A549 (cell line): ENCODE measurements around the gene KDM5C. TPM values are rescaled to one million over a fixed set of nuclear protein-coding genes. Genes with fewer than 3 reads are reported as not detected.

Source experiments
- ATAC-seq, 2 experiments: fragments of 200-7000 bp in 1 of 2; fragments of >200 bp in 1 of 2; cut with Nextera tagmentation in 1 of 2; cut with Tn5 transposase in 1 of 2; 3 replicates each; pipeline versions ENCODE4 v1.8.0 to v1.9.1; 2018 to 2020; ENCODE audit warnings: mild to moderate bottlenecking in 1 of 2, moderate library complexity in 1 of 2
- CTCF ChIA-PET: fragments of 300-600 bp; sonication (Branson Sonifier 250); formaldehyde crosslinking; extraction: SDS; loops from one replicate; lab custom pipeline; 2021; ENCODE audit warnings: antibody characterized with exemption, inconsistent platforms; lab: Yijun Ruan, JAX
- POLR2A ChIA-PET: fragments of 350-600 bp; formaldehyde crosslinking; extraction: SDS; loops from one replicate; lab custom pipeline; 2021; ENCODE audit warnings: antibody characterized with exemption, inconsistent platforms; lab: Yijun Ruan, JAX
- DNase-seq, 2 experiments: peaks; one replicate each; pipeline versions ENCODE4 v3.0.0 to v3.0.0-alpha.2; 2011 to 2016; ENCODE audit warnings: low read depth in 1 of 2, low spot score in 1 of 2
- FAIRE-seq: peaks from 2 replicates; lab custom pipeline; 2011; peaks lifted over from hg19 to GRCh38; lab: Jason Lieb, UNC
- H3K27ac ChIP-seq, 2 experiments: fragments of >200 bp; sonication (Bioruptor Twin); formaldehyde crosslinking; 3 replicates each; pipeline ENCODE4 v1.5.1; 2016 to 2017
- H3K4me1 ChIP-seq: fragments of >200 bp; sonication (Bioruptor Twin); formaldehyde crosslinking; 3 replicates; pipeline ENCODE4 v1.6.1; 2016
- H3K4me2 ChIP-seq: fragments of >200 bp; sonication (Bioruptor Twin); formaldehyde crosslinking; 3 replicates; pipeline ENCODE4 v1.6.1; 2016
- H3K4me3 ChIP-seq: fragments of >200 bp; sonication (Bioruptor Twin); formaldehyde crosslinking; 3 replicates; pipeline ENCODE4 v1.5.1; 2016
- H3K9me3 ChIP-seq: fragments of >200 bp; sonication (Bioruptor Twin); formaldehyde crosslinking; 3 replicates; pipeline ENCODE4 v1.6.1; 2016
- CBX2 ChIP-seq: fragments of 200-600 bp; sonication (generic); IDR thresholded peaks from 2 replicates; pipeline ENCODE4 v1.6.1; 2016; ENCODE audit warnings: low read depth, mild to moderate bottlenecking, borderline replicate concordance
- CBX8 ChIP-seq: fragments of 200-600 bp; sonication (generic); IDR thresholded peaks from 2 replicates; pipeline ENCODE4 v1.6.1; 2016
- CEBPB ChIP-seq, 2 experiments: fragments of >200 bp in 1 of 2; sonication (Bioruptor Twin) in 1 of 2; formaldehyde crosslinking in 1 of 2; IDR thresholded peaks; 2 replicates each; pipeline ENCODE4 v1.6.1; 2012 to 2016
- CHD2 ChIP-seq: fragments of 150-350 bp; IDR thresholded peaks from 2 replicates; pipeline ENCODE4 v1.6.1; 2014; ENCODE audit warnings: low read length; ENCODE audit not compliant: partially characterized antibody
- E2F6 ChIP-seq: IDR thresholded peaks from 2 replicates; pipeline ENCODE4 v1.6.1; 2012; ENCODE audit warnings: low read depth, borderline replicate concordance
- EHF ChIP-seq: fragments of 250-450 bp; sonication (Bioruptor Pico); IDR thresholded peaks from 2 replicates; pipeline ENCODE4 v1.5.0; 2020; ENCODE audit warnings: mild to moderate bottlenecking
- EHMT2 ChIP-seq: fragments of 200-600 bp; sonication (generic); IDR thresholded peaks from 2 replicates; pipeline ENCODE4 v1.6.1; 2016; ENCODE audit warnings: antibody characterized with exemption, low read depth, mild to moderate bottlenecking, moderate library complexity
- EP300 ChIP-seq, 2 experiments: fragments of >200 bp; sonication (Bioruptor Twin); formaldehyde crosslinking; IDR thresholded peaks; 2 replicates in 1 of 2; 3 replicates in 1 of 2; pipeline ENCODE4 v1.6.1; 2016 to 2017
- FOSB ChIP-seq: fragments of 250-450 bp; sonication (Bioruptor Pico); IDR thresholded peaks from 2 replicates; pipeline ENCODE4 v1.5.0; 2020; ENCODE audit warnings: mild to moderate bottlenecking, moderate library complexity
- FOSL2 ChIP-seq, 2 experiments: fragments of 450-650 bp in 1 of 2; fragments of >200 bp in 1 of 2; sonication (Bioruptor Twin) in 1 of 2; formaldehyde crosslinking; IDR thresholded peaks; 2 replicates each; pipeline versions ENCODE4 v1.5.0 to v1.6.1; 2016 to 2020; ENCODE audit warnings: mild to moderate bottlenecking in 1 of 2, moderate library complexity in 1 of 2
- GATA3 ChIP-seq: IDR thresholded peaks from 2 replicates; pipeline ENCODE4 v1.6.1; 2012; ENCODE audit warnings: borderline replicate concordance
- HDAC2 ChIP-seq: fragments of 200-600 bp; sonication (generic); IDR thresholded peaks from 2 replicates; pipeline ENCODE4 v1.6.1; 2016
- HMGXB4 ChIP-seq: fragments of 250-450 bp; sonication (Bioruptor Pico); IDR thresholded peaks from 2 replicates; pipeline ENCODE4 v1.5.0; 2021; ENCODE audit warnings: mild to moderate bottlenecking, moderate library complexity, borderline replicate concordance
- JUN ChIP-seq, 2 experiments: fragments of >200 bp; sonication (Bioruptor Twin); formaldehyde crosslinking; IDR thresholded peaks; 2 replicates in 1 of 2; 3 replicates in 1 of 2; pipeline ENCODE4 v1.6.1; 2016 to 2017
- JUNB ChIP-seq: fragments of >200 bp; sonication (Bioruptor Twin); formaldehyde crosslinking; IDR thresholded peaks from 2 replicates; pipeline ENCODE4 v1.6.1; 2016
- MAFK ChIP-seq: fragments of 450-650 bp; IDR thresholded peaks from 2 replicates; pipeline ENCODE4 v1.6.1; 2014; ENCODE audit not compliant: partially characterized antibody
- MAX ChIP-seq: IDR thresholded peaks from 2 replicates; pipeline ENCODE4 v1.6.1; 2012
- MAZ ChIP-seq: fragments of 150-350 bp; IDR thresholded peaks from 2 replicates; pipeline ENCODE4 v1.6.1; 2014; ENCODE audit warnings: antibody characterized with exemption, low read depth, low read length, borderline replicate concordance
- MYC ChIP-seq: IDR thresholded peaks from 2 replicates; pipeline ENCODE4 v1.6.1; 2012; ENCODE audit warnings: mild to moderate bottlenecking, inconsistent platforms, low read length, improper control_type of control experiment, borderline replicate concordance
- NFE2L2 ChIP-seq: fragments of 150-350 bp; conservative IDR thresholded peaks from 2 replicates; pipeline ENCODE4 v1.6.1; 2014; ENCODE audit warnings: low read length
- NR3C1 ChIP-seq: fragments of >200 bp; sonication (Bioruptor Twin); formaldehyde crosslinking; IDR thresholded peaks from 3 replicates; pipeline ENCODE4 v1.6.1; 2017
- PHF8 ChIP-seq: fragments of 200-600 bp; sonication (generic); IDR thresholded peaks from 2 replicates; pipeline ENCODE4 v1.6.1; 2016; ENCODE audit warnings: low read depth, mild to moderate bottlenecking, antibody characterized with exemption, moderate library complexity, borderline replicate concordance
- POLR2A ChIP-seq: IDR thresholded peaks from 2 replicates; pipeline ENCODE4 v1.6.1; 2012; ENCODE audit warnings: mild to moderate bottlenecking, low read length
- RARB ChIP-seq: fragments of 250-450 bp; sonication (Bioruptor Pico); IDR thresholded peaks from 2 replicates; pipeline ENCODE4 v1.8.0; 2021; ENCODE audit warnings: mild to moderate bottlenecking, moderate library complexity
- RCOR1 ChIP-seq: fragments of 150-350 bp; IDR thresholded peaks from 2 replicates; pipeline ENCODE4 v1.6.1; 2014; ENCODE audit warnings: antibody characterized with exemption, low read length, low read depth
- USF2 ChIP-seq: fragments of 450-650 bp; IDR thresholded peaks from 2 replicates; pipeline ENCODE4 v1.6.1; 2014; ENCODE audit warnings: antibody characterized with exemption
- ZNF302 ChIP-seq: fragments of 250-450 bp; sonication (Bioruptor Pico); IDR thresholded peaks from 2 replicates; pipeline ENCODE4 v1.9.0; 2021; ENCODE audit warnings: inconsistent platforms, mild to moderate bottlenecking, moderate library complexity
- WGBS: methylation state at CpG from one replicate; pipeline ENCODE4 v1.1.6; 2017; ENCODE audit errors: missing lambda C conversion rate; 5-methylcytosine and 5-hydroxymethylcytosine counted together
- polyA plus RNA-seq, 4 experiments: library from polyadenylated mRNA; depleted of rRNA in 3 of 4; stranded (reverse); fragments of >200 nt; fragmentation: RNase III in 1 of 4; extraction: RNeasy Plus Mini Kit Qiagen cat#74134 plus additional on column Dnase treatment in 1 of 4; gene quantifications; 2 replicates in 3 of 4; 3 replicates in 1 of 4; pipeline ENCODE4 v1.2.3, GENCODE V29; 2011 to 2017
- TF ChIP-seq, protein P1 (sequence below): fragments of 250-450 bp; sonication (Bioruptor Pico); IDR thresholded peaks from 2 replicates; pipeline ENCODE4 v1.5.0; 2020; ENCODE audit warnings: low read depth, mild to moderate bottlenecking, moderate library complexity
- TF ChIP-seq, protein P2 (sequence below): fragments of 200-600 bp; sonication (generic); IDR thresholded peaks from 2 replicates; pipeline ENCODE4 v1.6.1; 2016; ENCODE audit warnings: antibody characterized with exemption, mild to moderate bottlenecking, moderate library complexity

KDM5C gene
- polyA plus RNA-seq, 2 of the 4 experiments (the other 2 are of a cell fraction) = 46.5 to 66.8 TPM

- no peak for TF ChIP-seq HDAC2
- TF ChIP-seq JUN (IDR thresholded peaks at IDR 0.05) = no peak; a peak in 2 of 5 replicates
- TF ChIP-seq HMGXB4 (CRISPR knock-in tag) = no peak
- no peak for TF ChIP-seq MAFK
- TF ChIP-seq NR3C1 = no peak
- TF ChIP-seq, protein P1, sequence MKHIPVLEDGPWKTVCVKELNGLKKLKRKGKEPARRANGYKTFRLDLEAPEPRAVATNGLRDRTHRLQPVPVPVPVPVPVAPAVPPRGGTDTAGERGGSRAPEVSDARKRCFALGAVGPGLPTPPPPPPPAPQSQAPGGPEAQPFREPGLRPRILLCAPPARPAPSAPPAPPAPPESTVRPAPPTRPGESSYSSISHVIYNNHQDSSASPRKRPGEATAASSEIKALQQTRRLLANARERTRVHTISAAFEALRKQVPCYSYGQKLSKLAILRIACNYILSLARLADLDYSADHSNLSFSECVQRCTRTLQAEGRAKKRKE = no peak
- peak; percentile 98 for TF ChIP-seq CEBPB (IDR thresholded peaks at IDR 0.05)
- TF ChIP-seq GATA3 = 0 out of 2 replicates have a peak, but pooled peaks have one; percentile 24
- TF ChIP-seq MYC = no peak
- peak; percentile 50; the same call in 1 of the 2 replicates for TF ChIP-seq FOSL2 (IDR thresholded peaks at IDR 0.05)
- peak; percentile 49 for TF ChIP-seq FOSL2 (CRISPR knock-in tag; IDR thresholded peaks at IDR 0.05)
- no peak for TF ChIP-seq CBX8
- TF ChIP-seq, protein P2, sequence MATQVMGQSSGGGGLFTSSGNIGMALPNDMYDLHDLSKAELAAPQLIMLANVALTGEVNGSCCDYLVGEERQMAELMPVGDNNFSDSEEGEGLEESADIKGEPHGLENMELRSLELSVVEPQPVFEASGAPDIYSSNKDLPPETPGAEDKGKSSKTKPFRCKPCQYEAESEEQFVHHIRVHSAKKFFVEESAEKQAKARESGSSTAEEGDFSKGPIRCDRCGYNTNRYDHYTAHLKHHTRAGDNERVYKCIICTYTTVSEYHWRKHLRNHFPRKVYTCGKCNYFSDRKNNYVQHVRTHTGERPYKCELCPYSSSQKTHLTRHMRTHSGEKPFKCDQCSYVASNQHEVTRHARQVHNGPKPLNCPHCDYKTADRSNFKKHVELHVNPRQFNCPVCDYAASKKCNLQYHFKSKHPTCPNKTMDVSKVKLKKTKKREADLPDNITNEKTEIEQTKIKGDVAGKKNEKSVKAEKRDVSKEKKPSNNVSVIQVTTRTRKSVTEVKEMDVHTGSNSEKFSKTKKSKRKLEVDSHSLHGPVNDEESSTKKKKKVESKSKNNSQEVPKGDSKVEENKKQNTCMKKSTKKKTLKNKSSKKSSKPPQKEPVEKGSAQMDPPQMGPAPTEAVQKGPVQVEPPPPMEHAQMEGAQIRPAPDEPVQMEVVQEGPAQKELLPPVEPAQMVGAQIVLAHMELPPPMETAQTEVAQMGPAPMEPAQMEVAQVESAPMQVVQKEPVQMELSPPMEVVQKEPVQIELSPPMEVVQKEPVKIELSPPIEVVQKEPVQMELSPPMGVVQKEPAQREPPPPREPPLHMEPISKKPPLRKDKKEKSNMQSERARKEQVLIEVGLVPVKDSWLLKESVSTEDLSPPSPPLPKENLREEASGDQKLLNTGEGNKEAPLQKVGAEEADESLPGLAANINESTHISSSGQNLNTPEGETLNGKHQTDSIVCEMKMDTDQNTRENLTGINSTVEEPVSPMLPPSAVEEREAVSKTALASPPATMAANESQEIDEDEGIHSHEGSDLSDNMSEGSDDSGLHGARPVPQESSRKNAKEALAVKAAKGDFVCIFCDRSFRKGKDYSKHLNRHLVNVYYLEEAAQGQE = no peak
- TF ChIP-seq CBX2 = no peak
- TF ChIP-seq ZNF302 (CRISPR knock-in tag) = no peak
- TF ChIP-seq MAZ = no peak
- TF ChIP-seq RCOR1 = no peak
- TF ChIP-seq RARB = no peak
- no peak for TF ChIP-seq PHF8
- TF ChIP-seq POLR2A = no peak
- peak; percentile 52 to 64; a peak in 2 of 5 replicates for TF ChIP-seq EP300 (IDR thresholded peaks at IDR 0.05)
- no peak; the same call in 1 of the 2 replicates for TF ChIP-seq MAX
- TF ChIP-seq, all 56 proteins: peak for 7
Measured at GRCh38 chrX:53265771-53266574, 41.0 kb upstream of the KDM5C start (continued).

- Histone ChIP-seq H3K4me1 (peaks cover 78% of the 10 kb centered on the region), H3K27ac (peak overlapping the region; percentile 92 to 99), H3K4me2 (peak overlapping the region; percentile 98), H3K9me3 (no peaks in the 10 kb centered on the region), H3K4me3 (peak overlapping the region; percentile 32; the same call in 1 of the 3 replicates)
- DNase-seq = peak; percentile 71 to 81
- CTCF ChIA-PET = interaction anchor here (0.8 to 2.7 kb wide), 7 partner anchors 9 to 67 kb away, joined by 3 to 13 read pairs (median 5); no protein-coding TSS in a partner anchor
- 0% methylated on average over 5 of the region's 11 CpGs for WGBS
- peak; percentile 80 to 84 for ATAC-seq
- POLR2A ChIA-PET = interaction anchor here (1.0 to 1.3 kb wide), 3 partner anchors 11 to 38 kb away, joined by 3 to 8 read pairs (median 3); partner anchors contain the start of gene KDM5C
- peak; percentile 100 for FAIRE-seq
- no peak for TF ChIP-seq EHMT2
- peak; percentile 33; the same call in 1 of the 2 replicates for TF ChIP-seq E2F6
- TF ChIP-seq USF2 = peak; percentile 32; the same call in 1 of the 2 replicates
- no peak for TF ChIP-seq NFE2L2
- no peak for TF ChIP-seq MAZ
- peak; percentile 56; the same call in 1 of the 2 replicates for TF ChIP-seq EHF (CRISPR knock-in tag)
- TF ChIP-seq JUNB = peak; percentile 56
- TF ChIP-seq EP300 (IDR thresholded peaks at IDR 0.05) = peak in 1 of 2 experiments; percentile 47; a peak in 2 of 5 replicates
- TF ChIP-seq FOSB (CRISPR knock-in tag) = 0 out of 2 replicates have a peak, but pooled peaks have one; percentile 47
- TF ChIP-seq MAX = peak; percentile 74
- TF ChIP-seq FOSL2 (IDR thresholded peaks at IDR 0.05) = no peak; the same call in 1 of the 2 replicates
- peak; percentile 28; the same call in 1 of the 2 replicates for TF ChIP-seq FOSL2 (CRISPR knock-in tag; IDR thresholded peaks at IDR 0.05)
- TF ChIP-seq CHD2 = no peak
- peak in 1 of 2 experiments; percentile 45; a peak in 1 of 5 replicates for TF ChIP-seq JUN (IDR thresholded peaks at IDR 0.05)
Measured at GRCh38 chrX:53263597-53264094, 38.6 kb upstream of the KDM5C start.
